Stimulated activated CD8-positive, alpha-beta memory T cell treated with anti-CD3 and anti-CD28 coated beads, Interleukin-15, amount 100 ng/mL, for 48 hours (primary cell): ENCODE data around the gene TTC12.

ENCODE experiments used
- DNase-seq, 2 donors: peaks; one replicate each; pipeline ENCODE4 v3.0.0-alpha.2; 2020; ENCODE audit warnings: low read depth in 2 of 2

TTC12 gene

GRCh38 chr11:113314389-113315301, at the start of gene TTC12:
Gene TTC12, plus strand, starts transcription at chr11:113314583. Its CDS starts 1,675 bp downstream, at chr11:113316258.
- peak; percentile 88 to 91 for DNase-seq

GRCh38 chr11:113265362-113265761, 49.0 kb upstream of the TTC12 start:
- no peak for DNase-seq

- no peak for DNase-seq
Observed at GRCh38 chr11:113267493-113267892, 46.9 kb upstream of the TTC12 start.

GRCh38 chr11:113269096-113269495, 45.3 kb upstream of the TTC12 start:
- no peak for DNase-seq

- no peak for DNase-seq
Observed at GRCh38 chr11:113269636-113270035, 44.7 kb upstream of the TTC12 start.

- DNase-seq, result no peak
Observed at GRCh38 chr11:113270080-113270479, 44.3 kb upstream of the TTC12 start.

GRCh38 chr11:113271551-113272245, 42.7 kb upstream of the TTC12 start:
- DNase-seq, result no peak

GRCh38 chr11:113272281-113272680, 42.1 kb upstream of the TTC12 start:
- no peak for DNase-seq

- no peak for DNase-seq
Observed at GRCh38 chr11:113272927-113273615, 41.3 kb upstream of the TTC12 start.

GRCh38 chr11:113273720-113274119, 40.7 kb upstream of the TTC12 start:
- no peak for DNase-seq

GRCh38 chr11:113274713-113275582, 39.4 kb upstream of the TTC12 start:
- no peak for DNase-seq

GRCh38 chr11:113275602-113276001, 38.8 kb upstream of the TTC12 start:
- DNase-seq, result no peak

GRCh38 chr11:113276466-113276865, 37.9 kb upstream of the TTC12 start:
- DNase-seq, result no peak

- DNase-seq, result no peak
Observed at GRCh38 chr11:113277907-113278306, 36.5 kb upstream of the TTC12 start.

GRCh38 chr11:113278481-113278880, 35.9 kb upstream of the TTC12 start:
- DNase-seq, result no peak

GRCh38 chr11:113278925-113279324, 35.5 kb upstream of the TTC12 start:
- no peak for DNase-seq

- no peak for DNase-seq
Observed at GRCh38 chr11:113279591-113279990, 34.8 kb upstream of the TTC12 start.

- DNase-seq, result no peak
Observed at GRCh38 chr11:113281052-113281725, 33.2 kb upstream of the TTC12 start.

- DNase-seq, result no peak
Observed at GRCh38 chr11:113282898-113283437, 31.4 kb upstream of the TTC12 start.

- DNase-seq, result no peak
Observed at GRCh38 chr11:113283881-113284280, 30.5 kb upstream of the TTC12 start.

- DNase-seq, result no peak
Observed at GRCh38 chr11:113286009-113286408, 28.4 kb upstream of the TTC12 start.
